ENCODE data around the gene KCNQ1.

KCNQ1 gene

GRCh38 chr11:2517016-2517385 lies 72.2 kb downstream of the KCNQ1 start:
- no peaks in the 10 kb centered on the region for H3K27me3 ChIP-seq (replicated peaks; ENCODE audit: control insufficient read depth, insufficient read depth, low read length, poor library complexity, severe bottlenecking)
- no peaks in the 10 kb centered on the region for H3K9me3 ChIP-seq (ENCODE audit: control insufficient read depth, low read length)
- no peak for DNase-seq
- no peaks in the 10 kb centered on the region for H3K36me3 ChIP-seq (ENCODE audit: control insufficient read depth, insufficient read depth, low read length)
- H3K4me1 ChIP-seq (ENCODE audit: control insufficient read depth, insufficient read depth, low read length, poor library complexity, severe bottlenecking) = no peaks in the 10 kb centered on the region
- no peak overlapping the region for H3K4me3 ChIP-seq (ENCODE audit: insufficient read depth, low read depth, low read length, poor library complexity, severe bottlenecking)
- H3K27ac ChIP-seq (ENCODE audit: insufficient read depth, low read length, poor library complexity, severe bottlenecking) = no peak overlapping the region

DNA sequence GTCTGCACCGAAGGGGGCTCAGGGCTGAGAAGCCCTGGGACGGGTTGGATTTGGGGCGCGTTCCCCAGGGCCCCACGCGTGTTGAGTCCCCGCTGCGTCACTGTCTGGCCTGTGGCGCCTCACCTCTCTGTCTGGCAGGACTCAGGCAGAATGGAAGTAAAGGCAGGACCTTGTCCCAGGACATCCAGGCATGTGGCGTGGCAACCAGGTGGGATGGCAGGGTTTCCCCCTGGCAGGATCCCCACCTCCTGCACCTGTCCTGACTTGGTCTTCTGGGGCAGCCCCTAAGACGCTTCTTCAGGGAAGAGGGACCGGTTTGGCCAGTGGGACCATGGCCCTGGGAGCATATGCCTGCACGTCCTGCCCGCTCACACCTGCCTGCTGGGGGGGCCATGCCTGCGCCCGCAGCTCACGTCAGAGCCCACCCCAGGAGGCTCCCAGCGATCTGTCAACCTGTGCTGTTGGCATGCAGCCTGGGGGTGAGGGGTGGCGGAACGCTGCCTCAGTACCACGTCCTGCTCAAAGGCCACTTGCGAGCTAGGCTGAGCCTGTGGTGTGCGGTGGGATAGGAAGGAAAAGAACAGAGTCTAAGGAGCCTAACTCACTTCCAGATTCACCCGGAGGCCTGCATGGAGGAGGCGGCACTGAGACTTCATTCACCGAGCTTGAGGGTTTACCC lies 72.7 kb downstream of the KCNQ1 start:
- Histone ChIP-seq H3K4me1 (ENCODE audit: control insufficient read depth, insufficient read depth, low read length, poor library complexity, severe bottlenecking) (no peaks in the 10 kb centered on the region), H3K27ac (ENCODE audit: insufficient read depth, low read length, poor library complexity, severe bottlenecking) (no peak overlapping the region), H3K4me3 (ENCODE audit: insufficient read depth, low read depth, low read length, poor library complexity, severe bottlenecking) (no peak overlapping the region), H3K27me3 (replicated peaks; ENCODE audit: control insufficient read depth, insufficient read depth, low read length, poor library complexity, severe bottlenecking) (no peaks in the 10 kb centered on the region), H3K36me3 (ENCODE audit: control insufficient read depth, insufficient read depth, low read length) (no peaks in the 10 kb centered on the region), H3K9me3 (ENCODE audit: control insufficient read depth, low read length) (no peaks in the 10 kb centered on the region)
- no peak for DNase-seq

GRCh38 chr11:2518111-2518982 lies 73.5 kb downstream of the KCNQ1 start:
- no peaks in the 10 kb centered on the region for H3K9me3 ChIP-seq (ENCODE audit: control insufficient read depth, low read length)
- H3K27ac ChIP-seq (ENCODE audit: insufficient read depth, low read length, poor library complexity, severe bottlenecking) = no peak overlapping the region
- H3K4me3 ChIP-seq (ENCODE audit: insufficient read depth, low read depth, low read length, poor library complexity, severe bottlenecking) = no peak overlapping the region
- H3K36me3 ChIP-seq (ENCODE audit: control insufficient read depth, insufficient read depth, low read length) = no peaks in the 10 kb centered on the region
- H3K4me1 ChIP-seq (ENCODE audit: control insufficient read depth, insufficient read depth, low read length, poor library complexity, severe bottlenecking) = no peaks in the 10 kb centered on the region
- H3K27me3 ChIP-seq (replicated peaks; ENCODE audit: control insufficient read depth, insufficient read depth, low read length, poor library complexity, severe bottlenecking) = no peaks in the 10 kb centered on the region
- DNase-seq = no peak

DNA sequence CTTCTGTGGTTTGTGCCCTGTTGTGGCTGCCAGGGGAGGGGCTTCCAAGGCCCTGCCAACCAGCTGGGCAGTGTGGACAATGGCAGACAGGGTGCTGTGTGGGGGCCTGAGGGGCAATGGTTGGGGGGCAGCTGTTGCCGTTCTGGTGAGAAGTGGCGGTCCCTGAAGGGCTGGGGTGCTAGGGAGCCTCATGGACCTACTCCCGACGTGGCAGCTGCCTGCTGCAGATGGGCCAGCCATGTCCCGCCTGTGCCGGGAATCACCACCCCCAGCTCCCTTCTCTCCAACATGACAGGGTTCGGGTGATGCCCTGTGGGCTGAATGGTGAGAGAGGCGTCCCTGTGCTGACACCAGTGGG lies 74.2 kb downstream of the KCNQ1 start:
- H3K36me3 ChIP-seq (ENCODE audit: control insufficient read depth, insufficient read depth, low read length) = no peaks in the 10 kb centered on the region
- H3K4me1 ChIP-seq (ENCODE audit: control insufficient read depth, insufficient read depth, low read length, poor library complexity, severe bottlenecking) = no peaks in the 10 kb centered on the region
- no peak for DNase-seq
- no peaks in the 10 kb centered on the region for H3K27me3 ChIP-seq (replicated peaks; ENCODE audit: control insufficient read depth, insufficient read depth, low read length, poor library complexity, severe bottlenecking)
- no peak overlapping the region for H3K4me3 ChIP-seq (ENCODE audit: insufficient read depth, low read depth, low read length, poor library complexity, severe bottlenecking)
- no peaks in the 10 kb centered on the region for H3K9me3 ChIP-seq (ENCODE audit: control insufficient read depth, low read length)
- H3K27ac ChIP-seq (ENCODE audit: insufficient read depth, low read length, poor library complexity, severe bottlenecking) = no peak overlapping the region

DNA sequence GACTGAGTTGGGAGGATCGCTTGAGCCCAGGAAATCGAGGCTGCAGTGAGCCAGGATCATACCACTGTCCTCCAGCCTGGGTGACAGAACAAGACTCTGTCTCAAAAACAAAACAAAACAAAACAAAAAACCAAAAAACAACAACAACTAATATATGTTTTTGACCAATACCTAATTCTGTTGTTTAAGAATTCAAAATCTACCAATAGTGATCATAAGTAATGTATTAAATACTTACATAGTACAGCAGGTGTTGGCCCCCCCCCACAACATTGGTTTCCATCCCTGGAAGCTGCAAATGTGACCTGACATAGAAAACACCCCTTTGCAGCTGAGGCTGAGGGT lies 74.7 kb downstream of the KCNQ1 start:
- no peaks in the 10 kb centered on the region for H3K9me3 ChIP-seq (ENCODE audit: control insufficient read depth, low read length)

GRCh38 chr11:2519862-2520735 lies 75.3 kb downstream of the KCNQ1 start:
- no peaks in the 10 kb centered on the region for H3K9me3 ChIP-seq (ENCODE audit: control insufficient read depth, low read length)
- H3K4me1 ChIP-seq (ENCODE audit: control insufficient read depth, insufficient read depth, low read length, poor library complexity, severe bottlenecking) = no peaks in the 10 kb centered on the region
- H3K36me3 ChIP-seq (ENCODE audit: control insufficient read depth, insufficient read depth, low read length) = no peaks in the 10 kb centered on the region
- DNase-seq = no peak
- no peak overlapping the region for H3K27ac ChIP-seq (ENCODE audit: insufficient read depth, low read length, poor library complexity, severe bottlenecking)
- H3K27me3 ChIP-seq (replicated peaks; ENCODE audit: control insufficient read depth, insufficient read depth, low read length, poor library complexity, severe bottlenecking) = no peaks in the 10 kb centered on the region
- H3K4me3 ChIP-seq (ENCODE audit: insufficient read depth, low read depth, low read length, poor library complexity, severe bottlenecking) = no peak overlapping the region

More for the DNA sequence above, 74.7 kb downstream of the KCNQ1 start:
- no peaks in the 10 kb centered on the region for H3K4me1 ChIP-seq (ENCODE audit: control insufficient read depth, insufficient read depth, low read length, poor library complexity, severe bottlenecking)
- DNase-seq = no peak
- no peak overlapping the region for H3K4me3 ChIP-seq (ENCODE audit: insufficient read depth, low read depth, low read length, poor library complexity, severe bottlenecking)
- H3K36me3 ChIP-seq (ENCODE audit: control insufficient read depth, insufficient read depth, low read length) = no peaks in the 10 kb centered on the region
- H3K27me3 ChIP-seq (replicated peaks; ENCODE audit: control insufficient read depth, insufficient read depth, low read length, poor library complexity, severe bottlenecking) = no peaks in the 10 kb centered on the region
- H3K27ac ChIP-seq (ENCODE audit: insufficient read depth, low read length, poor library complexity, severe bottlenecking) = no peak overlapping the region

GRCh38 chr11:2520736-2521035 lies 75.9 kb downstream of the KCNQ1 start:
- H3K27ac ChIP-seq (ENCODE audit: insufficient read depth, low read length, poor library complexity, severe bottlenecking) = no peak overlapping the region
- no peaks in the 10 kb centered on the region for H3K27me3 ChIP-seq (replicated peaks; ENCODE audit: control insufficient read depth, insufficient read depth, low read length, poor library complexity, severe bottlenecking)
- DNase-seq = no peak

GRCh38 chr11:2521081-2521732 lies 76.4 kb downstream of the KCNQ1 start:
- Histone ChIP-seq H3K27ac (ENCODE audit: insufficient read depth, low read length, poor library complexity, severe bottlenecking) (no peak overlapping the region), H3K4me1 (ENCODE audit: control insufficient read depth, insufficient read depth, low read length, poor library complexity, severe bottlenecking) (no peaks in the 10 kb centered on the region), H3K4me3 (ENCODE audit: insufficient read depth, low read depth, low read length, poor library complexity, severe bottlenecking) (no peak overlapping the region), H3K9me3 (ENCODE audit: control insufficient read depth, low read length) (no peaks in the 10 kb centered on the region), H3K27me3 (replicated peaks; ENCODE audit: control insufficient read depth, insufficient read depth, low read length, poor library complexity, severe bottlenecking) (no peaks in the 10 kb centered on the region), H3K36me3 (ENCODE audit: control insufficient read depth, insufficient read depth, low read length) (no peaks in the 10 kb centered on the region)
- no peak for DNase-seq

More at GRCh38 chr11:2520736-2521035, 75.9 kb downstream of the KCNQ1 start:
- Histone ChIP-seq H3K4me3 (ENCODE audit: insufficient read depth, low read depth, low read length, poor library complexity, severe bottlenecking) (no peak overlapping the region), H3K4me1 (ENCODE audit: control insufficient read depth, insufficient read depth, low read length, poor library complexity, severe bottlenecking) (no peaks in the 10 kb centered on the region), H3K9me3 (ENCODE audit: control insufficient read depth, low read length) (no peaks in the 10 kb centered on the region), H3K36me3 (ENCODE audit: control insufficient read depth, insufficient read depth, low read length) (no peaks in the 10 kb centered on the region)

DNA sequence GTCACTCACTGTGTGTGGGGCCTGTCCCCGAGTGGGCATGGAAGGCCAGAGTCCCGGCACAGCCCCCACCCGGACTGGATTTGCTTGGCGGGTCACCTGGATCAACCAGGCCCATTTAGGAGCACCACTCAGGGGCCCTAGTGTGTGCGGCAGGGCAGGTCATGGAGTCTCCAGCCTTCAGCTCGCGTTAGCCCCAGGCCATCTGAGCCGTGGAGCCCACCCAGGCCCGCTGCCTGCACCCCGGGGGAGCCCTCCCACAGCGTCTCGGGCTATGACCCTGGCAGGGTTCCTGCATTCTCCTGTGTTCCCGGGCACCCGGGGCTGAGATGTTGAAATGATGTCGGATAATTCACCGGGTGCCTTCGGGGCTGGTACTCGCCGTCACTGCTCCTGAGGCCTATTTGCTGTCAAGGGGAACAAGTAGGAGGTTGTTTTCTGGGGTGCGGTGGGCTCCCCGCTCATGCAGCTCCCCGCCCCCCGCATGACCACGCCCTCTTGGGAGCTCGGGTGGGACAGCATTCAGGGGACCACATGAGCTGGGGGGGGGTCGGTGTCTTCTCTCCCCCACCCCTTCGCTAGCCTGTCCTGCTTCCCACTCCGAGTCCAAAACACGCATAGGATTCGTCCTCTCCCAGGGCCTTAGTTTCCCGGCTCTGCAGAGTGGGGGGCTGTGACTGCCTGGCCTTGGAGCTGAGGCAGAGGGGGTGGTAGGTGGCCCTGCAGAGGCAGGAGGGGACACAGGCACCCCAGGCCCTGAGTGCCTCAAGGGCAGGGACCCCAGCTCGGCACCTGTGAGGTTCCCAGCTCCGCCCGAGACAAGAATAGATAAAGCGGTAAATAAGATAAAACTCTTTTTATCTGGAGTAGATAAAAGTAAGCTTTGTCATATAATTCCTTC lies 77.2 kb downstream of the KCNQ1 start:
- no peak for DNase-seq
- no peaks in the 10 kb centered on the region for H3K27me3 ChIP-seq (replicated peaks; ENCODE audit: control insufficient read depth, insufficient read depth, low read length, poor library complexity, severe bottlenecking)
- no peaks in the 10 kb centered on the region for H3K4me1 ChIP-seq (ENCODE audit: control insufficient read depth, insufficient read depth, low read length, poor library complexity, severe bottlenecking)
- no peaks in the 10 kb centered on the region for H3K36me3 ChIP-seq (ENCODE audit: control insufficient read depth, insufficient read depth, low read length)
- no peaks in the 10 kb centered on the region for H3K9me3 ChIP-seq (ENCODE audit: control insufficient read depth, low read length)
- H3K4me3 ChIP-seq (ENCODE audit: insufficient read depth, low read depth, low read length, poor library complexity, severe bottlenecking) = no peak overlapping the region
- no peak overlapping the region for H3K27ac ChIP-seq (ENCODE audit: insufficient read depth, low read length, poor library complexity, severe bottlenecking)
